A549 (cell line): ENCODE results near the gene FAM174C.

Experiments used
- CHD2 ChIP-seq: fragments of 150-350 bp; IDR thresholded peaks from 2 replicates; pipeline ENCODE4 v1.6.1; 2014; ENCODE audit warnings: low read length; ENCODE audit not compliant: partially characterized antibody
- EP300 ChIP-seq, 2 experiments: fragments of >200 bp; sonication (Bioruptor Twin); formaldehyde crosslinking; IDR thresholded peaks; 2 replicates in 1 of 2; 3 replicates in 1 of 2; pipeline ENCODE4 v1.6.1; 2016 to 2017
- POLR2A ChIP-seq: IDR thresholded peaks from 2 replicates; pipeline ENCODE4 v1.6.1; 2012; ENCODE audit warnings: mild to moderate bottlenecking, low read length
- RCOR1 ChIP-seq: fragments of 150-350 bp; IDR thresholded peaks from 2 replicates; pipeline ENCODE4 v1.6.1; 2014; ENCODE audit warnings: antibody characterized with exemption, low read length, low read depth
- TF ChIP-seq, protein P1 (sequence below): fragments of >200 bp; sonication (Bioruptor Twin); formaldehyde crosslinking; IDR thresholded peaks from 3 replicates; pipeline ENCODE4 v1.5.1; 2016

DNA sequence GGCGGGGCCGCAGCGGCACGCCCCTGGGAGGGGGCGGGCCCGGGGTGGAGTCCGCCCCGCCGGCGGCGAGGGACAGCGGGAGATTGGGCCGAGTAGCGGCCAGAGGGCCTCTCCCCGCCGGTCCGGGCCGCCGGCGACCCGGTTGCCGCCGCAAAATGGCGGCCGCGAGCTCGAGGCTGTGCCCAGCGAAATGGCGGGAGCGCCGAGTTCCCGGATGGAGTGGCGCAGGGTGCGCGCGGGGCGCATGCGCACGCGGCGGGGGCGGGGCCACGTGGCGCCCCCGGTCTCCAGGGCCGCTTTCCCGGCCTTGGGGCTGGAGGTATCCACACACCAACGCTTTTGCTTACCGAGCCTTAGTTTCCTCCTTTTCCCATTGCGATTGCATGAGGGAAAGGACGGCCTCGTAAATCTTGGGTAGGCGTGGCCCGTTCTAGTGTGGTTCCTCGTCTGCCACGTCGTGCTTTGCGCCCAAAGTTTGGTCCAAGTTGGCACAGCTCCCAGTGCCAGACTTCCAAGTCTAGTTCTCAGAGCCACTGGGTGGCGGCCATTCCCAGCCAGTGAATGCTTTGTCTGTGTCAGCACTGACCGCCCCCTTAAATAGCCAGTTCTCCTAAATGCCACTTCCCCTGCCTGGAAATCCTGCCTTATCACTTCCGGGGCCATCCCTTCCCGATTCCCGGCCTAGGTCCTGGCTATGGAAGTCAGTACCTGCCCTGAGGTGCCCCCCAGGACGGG is 5.7 kb upstream of the FAM174C start:
- TF ChIP-seq, protein P1, sequence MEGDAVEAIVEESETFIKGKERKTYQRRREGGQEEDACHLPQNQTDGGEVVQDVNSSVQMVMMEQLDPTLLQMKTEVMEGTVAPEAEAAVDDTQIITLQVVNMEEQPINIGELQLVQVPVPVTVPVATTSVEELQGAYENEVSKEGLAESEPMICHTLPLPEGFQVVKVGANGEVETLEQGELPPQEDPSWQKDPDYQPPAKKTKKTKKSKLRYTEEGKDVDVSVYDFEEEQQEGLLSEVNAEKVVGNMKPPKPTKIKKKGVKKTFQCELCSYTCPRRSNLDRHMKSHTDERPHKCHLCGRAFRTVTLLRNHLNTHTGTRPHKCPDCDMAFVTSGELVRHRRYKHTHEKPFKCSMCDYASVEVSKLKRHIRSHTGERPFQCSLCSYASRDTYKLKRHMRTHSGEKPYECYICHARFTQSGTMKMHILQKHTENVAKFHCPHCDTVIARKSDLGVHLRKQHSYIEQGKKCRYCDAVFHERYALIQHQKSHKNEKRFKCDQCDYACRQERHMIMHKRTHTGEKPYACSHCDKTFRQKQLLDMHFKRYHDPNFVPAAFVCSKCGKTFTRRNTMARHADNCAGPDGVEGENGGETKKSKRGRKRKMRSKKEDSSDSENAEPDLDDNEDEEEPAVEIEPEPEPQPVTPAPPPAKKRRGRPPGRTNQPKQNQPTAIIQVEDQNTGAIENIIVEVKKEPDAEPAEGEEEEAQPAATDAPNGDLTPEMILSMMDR = no peak
- TF ChIP-seq POLR2A (no peak), EP300 (IDR thresholded peaks at IDR 0.05) (no peak), CHD2 (no peak), RCOR1 (no peak)
